GM19238 (cell line): ENCODE measurements around the gene GDAP2.
"Not testable (repeated sequence)": the region's sequence is repeated elsewhere in the genome, so short reads cannot be mapped to it uniquely, and the experiment has no call there.

Experiments
- DNase-seq: peaks from one replicate; pipeline ENCODE4 v3.0.0; 2011; ENCODE audit warnings: low spot score; ENCODE audit not compliant: insufficient read length

The GDAP2 gene

DNA sequence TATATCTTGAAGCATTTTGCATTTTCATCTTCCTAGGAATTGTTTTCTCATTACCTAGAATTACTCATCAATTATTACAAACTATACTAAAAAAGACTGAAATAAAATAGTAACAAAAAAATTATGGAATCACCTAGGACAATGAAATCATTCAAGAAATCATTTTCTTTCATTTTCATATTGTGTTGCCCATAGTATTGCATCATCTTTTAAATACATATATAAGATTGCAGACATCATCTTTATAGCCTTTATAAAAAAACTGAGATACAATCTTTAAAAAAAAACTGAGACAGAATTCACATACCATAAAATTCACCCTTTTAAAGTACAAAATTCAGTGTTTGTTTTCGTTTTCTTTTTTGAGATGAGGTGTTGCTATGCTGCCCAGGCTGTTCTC is 29.6 kb downstream of the GDAP2 start:
- DNase-seq: no peak

DNA sequence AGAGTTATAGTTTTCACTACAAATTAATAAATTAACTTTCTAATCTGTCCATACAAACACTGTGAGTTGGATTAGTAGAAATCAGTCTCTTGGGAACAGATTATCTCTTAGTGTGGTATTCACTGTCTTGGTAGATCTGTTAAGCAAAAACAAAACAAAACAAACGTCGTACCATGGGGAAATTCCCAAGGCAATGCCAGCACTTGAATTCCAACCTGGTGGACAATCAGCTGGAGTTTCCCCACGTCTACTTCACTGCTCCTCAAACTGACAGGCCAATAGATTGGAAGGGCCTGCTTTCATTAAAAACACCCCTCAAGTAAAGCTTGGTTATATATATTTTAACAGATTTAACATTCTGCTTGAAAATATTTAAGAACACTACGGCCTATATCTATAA is 31.9 kb downstream of the GDAP2 start:
- DNase-seq: no peak

DNA sequence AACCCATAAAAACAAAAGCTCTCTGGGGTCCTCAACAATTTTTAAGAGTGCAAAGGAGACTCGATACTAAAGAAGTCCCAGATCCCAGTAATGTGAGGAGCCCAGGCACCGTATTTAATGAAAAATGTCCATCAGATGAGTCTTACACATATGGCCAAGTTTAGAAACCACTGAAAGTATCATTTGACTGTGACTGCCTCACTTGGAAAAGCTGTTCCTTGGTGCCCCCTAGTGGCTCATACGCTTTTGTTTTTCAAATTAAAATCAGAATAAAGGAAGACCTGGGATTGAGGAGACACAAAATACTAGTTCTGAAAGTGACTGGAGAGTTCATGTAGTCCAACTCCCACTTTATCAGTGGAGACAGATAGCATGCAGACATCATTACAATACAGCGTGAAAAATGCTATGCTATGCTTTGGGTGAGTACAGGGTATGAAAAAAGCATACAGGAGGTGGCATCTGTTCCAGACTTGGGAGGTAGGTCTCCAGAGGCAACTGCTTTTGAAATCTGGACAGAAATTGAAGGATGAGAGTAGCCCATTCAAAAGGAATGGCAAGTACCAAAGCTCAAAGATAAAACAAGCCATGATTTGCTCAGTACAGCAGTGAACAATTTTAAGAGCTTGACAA is 33.8 kb downstream of the GDAP2 start:
- peak; percentile 32 for DNase-seq

DNA sequence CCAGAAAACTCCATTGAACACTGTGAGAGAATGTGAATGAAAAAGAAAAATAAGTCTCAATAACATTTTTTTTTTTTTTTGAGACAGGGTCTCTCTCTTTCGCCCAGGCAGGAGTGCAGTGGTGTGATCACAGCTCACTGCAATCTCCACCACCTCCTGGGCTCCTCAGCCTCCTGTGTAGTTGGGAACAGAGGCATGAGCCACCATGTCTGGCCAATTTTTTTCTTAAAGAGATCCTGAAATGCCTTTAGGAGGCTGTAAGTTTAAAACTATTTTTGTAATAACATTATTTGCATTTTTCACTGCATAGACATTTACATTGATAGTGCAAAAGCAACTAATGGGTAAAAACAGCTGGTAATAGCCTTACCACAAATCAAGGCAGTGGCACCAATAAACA is 35.3 kb downstream of the GDAP2 start:
- DNase-seq: no peak

DNA sequence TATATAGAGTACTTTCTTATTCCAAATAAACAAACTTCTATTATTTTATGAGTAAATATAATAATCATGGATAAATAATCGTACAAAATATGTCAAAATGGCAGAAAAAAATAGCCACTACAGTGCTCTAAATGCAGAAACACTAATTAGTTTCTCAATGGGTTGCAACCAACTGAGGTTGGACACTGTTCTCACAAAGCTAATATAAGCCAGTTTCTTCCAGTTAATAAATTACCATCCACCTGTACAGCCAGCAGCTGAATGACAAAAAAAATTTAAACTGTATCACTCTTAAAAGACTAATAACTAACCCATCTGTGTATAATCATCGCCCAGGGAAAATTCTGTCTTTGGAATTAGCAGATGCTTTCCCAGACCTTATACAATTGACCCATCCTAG is 36.9 kb downstream of the GDAP2 start:
- no peak for DNase-seq

DNA sequence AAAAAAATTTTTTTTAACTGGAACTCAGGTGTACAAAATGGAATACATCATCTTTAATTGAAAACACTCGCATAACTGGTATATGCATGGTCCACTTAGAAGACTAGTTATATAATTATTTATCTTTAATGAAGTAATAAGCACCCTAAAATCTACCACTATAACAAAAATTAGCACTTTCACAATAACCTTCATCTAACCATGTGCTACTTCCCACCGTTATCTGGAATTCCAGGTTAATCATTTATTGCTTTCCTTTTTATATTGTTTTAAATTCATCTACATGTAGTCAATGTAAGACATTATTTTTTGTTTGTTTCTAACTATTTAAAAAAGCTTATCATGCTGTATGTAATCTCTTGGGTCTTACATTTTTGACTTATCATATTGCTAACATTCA is 39.0 kb downstream of the GDAP2 start:
- no peak for DNase-seq

DNA sequence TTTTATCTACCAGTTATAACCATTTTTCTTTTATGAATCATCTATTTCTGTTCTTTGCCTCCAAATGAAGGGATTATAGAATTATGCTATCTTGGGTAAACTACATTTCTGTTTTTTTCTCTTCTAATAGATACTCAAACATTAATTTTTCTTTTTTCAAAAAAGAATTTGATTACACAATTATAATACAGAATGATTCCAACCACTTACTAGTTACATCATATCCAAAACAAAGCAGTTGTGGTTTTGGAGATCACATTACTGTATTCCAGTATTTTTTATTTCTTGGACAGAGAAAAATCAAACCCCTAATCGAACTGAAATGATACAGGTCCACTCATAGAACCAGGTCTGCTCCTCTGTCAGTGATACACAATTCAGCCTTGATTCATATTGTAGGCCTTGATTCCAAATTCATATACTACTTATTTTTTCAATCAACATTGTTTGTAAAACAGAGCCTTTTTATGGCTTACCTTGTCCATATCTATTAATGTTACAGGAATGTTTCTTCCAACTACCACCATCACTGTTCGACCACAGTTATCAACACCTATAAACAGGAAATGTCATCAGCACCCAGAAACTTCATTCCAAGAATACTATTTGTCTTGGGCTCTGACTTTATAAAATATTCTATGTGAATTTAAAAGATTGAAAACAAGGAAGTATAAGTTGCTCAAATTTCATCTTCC is 43.2 kb downstream of the GDAP2 start:
- DNase-seq: no peak

DNA sequence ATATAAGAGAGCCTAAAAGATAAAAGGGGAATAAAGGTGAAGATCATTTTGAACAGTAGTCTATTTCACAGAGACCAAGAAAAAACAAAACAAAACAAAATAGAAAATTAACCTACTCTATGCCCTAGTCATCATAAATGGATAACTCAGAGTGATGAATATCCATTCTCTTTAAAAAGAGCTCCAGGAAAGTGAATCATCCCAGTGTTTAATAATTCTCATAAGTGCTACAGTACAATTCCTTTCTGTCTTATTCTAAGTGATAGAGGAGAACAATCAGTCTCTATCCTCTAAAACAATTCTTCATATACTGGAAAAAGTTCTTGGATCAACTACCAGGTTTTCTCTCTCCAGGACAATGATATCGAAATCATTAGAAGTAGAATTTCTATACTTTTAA is 45.8 kb downstream of the GDAP2 start:
- no peak for DNase-seq

DNA sequence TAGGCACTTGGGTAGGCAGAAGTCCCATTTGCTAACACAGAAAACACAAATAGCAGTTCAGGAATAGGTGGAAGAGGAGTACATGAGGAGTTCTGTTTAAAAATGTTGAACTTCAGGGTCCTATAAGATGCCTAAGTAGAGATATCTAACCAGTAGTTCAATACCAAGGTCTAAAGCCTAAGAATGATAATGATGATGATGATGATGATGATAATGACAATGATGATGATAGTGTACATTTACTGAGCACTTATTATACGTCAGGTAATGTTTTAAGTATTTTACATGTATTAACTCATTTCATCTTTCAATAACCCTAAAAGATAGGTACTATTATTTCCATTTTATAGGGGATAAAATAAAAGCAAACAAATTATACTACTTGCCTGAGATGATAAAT is 50.1 kb downstream of the GDAP2 start:
- DNase-seq: no peak

DNA sequence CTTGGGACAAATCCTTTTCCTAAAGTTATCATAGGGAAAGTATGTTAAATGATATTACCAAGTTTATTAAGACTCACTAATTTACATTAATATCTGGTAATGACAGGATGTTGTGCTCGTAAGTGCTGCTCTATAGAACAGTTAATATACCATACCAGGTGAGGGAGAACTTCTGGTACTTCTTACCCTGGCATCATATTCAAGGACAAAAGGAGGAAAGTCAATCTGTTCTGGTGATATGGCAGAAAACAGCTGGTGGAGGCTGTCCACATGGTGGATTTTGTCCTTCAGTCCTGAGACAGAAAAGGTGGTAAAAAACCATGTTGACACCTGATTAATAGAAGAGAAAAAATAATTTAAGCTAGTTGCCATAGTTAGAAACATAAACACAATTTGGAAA is 51.6 kb downstream of the GDAP2 start:
- DNase-seq: no peak

DNA sequence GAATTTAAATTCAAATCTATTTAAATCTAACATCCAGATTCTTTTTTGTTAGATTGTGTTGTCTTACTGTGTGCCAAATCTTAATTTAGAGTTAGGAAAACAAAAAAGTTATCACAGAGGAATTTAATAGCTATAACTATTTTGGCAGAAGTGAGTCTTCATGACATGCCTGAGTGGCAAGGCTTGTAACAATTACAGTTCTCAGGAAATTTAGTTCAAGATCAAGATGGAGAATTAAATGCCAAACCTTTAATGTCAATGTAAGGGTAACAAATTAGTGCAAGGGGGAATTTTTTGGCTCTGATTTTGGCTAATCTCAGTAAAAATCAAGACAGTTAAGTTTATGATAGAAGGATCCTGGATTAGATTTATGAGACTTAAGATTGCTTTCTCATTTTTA is 58.4 kb downstream of the GDAP2 start:
- no peak for DNase-seq

DNA sequence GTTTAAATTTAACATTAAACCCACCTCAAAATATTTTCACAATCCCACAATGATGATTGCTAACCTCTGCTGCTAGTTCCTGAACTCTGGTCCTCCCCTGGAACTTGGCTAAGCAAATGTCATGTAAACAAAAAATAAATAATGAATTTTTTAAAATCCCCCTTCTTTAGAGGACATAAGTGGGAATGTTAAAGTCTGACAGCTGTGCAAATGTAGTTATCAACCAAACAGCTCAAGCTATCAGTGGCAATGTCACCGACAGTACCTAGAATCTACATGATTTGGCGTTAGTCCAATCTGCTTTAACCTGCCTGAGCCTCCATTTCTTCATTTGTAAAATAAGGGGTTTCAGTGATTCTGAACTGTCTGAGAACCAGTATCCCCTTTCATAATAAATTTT is 67.7 kb downstream of the GDAP2 start:
- no peak for DNase-seq

DNA sequence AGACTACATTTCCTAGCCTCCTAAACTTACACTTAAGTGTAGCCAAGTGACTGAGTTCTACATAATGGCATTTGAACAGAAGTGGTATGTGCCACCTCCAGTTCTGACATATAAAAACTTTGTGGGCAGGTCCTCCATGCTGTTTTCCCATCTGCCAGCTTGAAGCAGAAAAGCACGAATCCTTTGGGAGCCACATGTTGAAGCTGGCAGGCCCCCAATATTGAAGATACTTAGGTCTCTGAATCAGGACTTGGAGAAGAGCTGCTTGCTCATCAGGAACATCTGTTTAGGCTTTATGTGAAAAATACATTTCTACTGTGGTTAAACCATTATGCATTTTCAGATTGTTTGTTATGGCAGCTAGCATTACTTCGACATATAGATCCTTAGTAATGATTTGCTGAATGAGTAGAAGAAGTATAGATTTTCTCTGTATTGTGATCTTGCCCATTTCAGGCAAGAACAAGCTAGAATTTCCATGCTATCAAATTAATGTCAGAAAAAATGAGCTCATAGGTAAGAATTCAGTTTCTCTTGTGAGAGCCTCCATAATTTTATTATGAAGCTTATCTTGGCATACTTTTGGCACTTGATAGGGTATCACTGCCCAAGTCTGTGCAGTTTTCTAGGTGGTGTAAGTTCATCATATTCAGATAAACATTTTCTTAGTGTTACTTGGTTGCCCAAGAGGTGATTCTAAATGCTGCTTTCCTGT is 68.4 kb downstream of the GDAP2 start:
- no peak for DNase-seq

DNA sequence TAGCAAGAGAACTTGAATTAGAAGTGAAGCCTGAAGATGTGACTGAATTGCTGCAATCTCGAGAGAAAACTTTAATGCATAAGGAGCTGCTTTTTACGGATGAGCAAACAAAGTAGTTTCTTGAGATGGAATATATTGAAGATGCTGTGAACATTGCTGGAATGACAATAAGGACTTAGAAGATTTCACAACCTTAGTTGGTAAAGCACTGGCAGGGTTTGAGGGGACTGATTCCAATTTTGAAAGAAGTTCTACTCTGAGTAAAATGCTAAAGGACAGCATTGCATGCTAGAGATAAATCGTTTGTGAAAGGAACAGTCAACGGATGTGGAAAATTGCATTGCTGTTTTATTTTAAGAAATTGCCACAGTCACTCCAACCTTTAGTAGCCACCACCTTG is 69.5 kb downstream of the GDAP2 start:
- no peak for DNase-seq

DNA sequence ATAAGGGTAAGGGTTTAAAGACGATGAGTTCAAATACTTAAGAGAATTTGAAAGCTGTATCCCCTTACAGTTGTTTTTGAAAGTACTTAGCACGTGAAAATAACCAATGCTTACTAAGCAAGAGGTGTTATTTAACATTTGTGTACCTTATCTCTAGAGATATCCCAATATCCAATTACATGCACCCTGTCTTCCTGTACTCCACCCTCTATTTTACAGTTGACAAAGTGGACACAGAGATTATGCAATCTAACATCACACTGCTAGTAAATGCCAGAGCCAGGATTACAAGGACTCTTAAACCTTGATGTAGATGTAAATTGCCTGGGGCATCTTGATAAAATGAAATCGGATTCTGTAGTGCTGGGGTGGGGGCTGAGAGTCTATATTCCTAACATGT is 72.0 kb downstream of the GDAP2 start:
- no peak for DNase-seq

DNA sequence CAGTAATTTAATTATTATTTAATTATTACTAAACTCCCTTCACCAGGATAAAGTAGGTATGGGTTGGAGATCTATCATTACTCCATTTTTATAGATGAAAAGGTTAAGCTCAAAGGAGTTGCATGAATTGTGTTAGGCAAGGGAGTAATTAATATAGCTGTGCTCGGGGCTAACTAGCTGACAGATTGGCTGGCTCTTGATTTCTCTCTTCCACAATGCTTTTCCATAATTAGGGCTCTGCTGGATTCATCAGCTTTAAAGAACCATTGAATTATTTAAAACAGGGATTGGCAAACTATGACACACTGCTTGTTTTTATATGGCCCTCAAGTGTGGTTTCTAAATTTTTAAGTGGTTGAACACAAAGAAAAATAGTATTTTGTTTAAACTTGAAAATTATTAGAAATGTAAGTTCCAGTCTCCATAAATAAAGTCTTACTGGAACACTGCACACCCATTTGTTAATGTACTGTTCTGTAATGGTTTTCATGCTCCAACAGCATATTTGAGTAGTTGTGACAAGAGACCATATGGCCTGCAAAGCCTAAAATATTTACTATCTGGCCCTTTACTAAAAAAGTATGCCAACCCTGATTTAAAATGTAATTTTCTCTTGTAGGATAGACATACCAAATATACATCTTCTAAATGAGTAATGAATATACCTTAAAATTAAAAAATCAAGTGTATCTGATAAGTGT is 76.4 kb downstream of the GDAP2 start:
- DNase-seq: no peak

DNA sequence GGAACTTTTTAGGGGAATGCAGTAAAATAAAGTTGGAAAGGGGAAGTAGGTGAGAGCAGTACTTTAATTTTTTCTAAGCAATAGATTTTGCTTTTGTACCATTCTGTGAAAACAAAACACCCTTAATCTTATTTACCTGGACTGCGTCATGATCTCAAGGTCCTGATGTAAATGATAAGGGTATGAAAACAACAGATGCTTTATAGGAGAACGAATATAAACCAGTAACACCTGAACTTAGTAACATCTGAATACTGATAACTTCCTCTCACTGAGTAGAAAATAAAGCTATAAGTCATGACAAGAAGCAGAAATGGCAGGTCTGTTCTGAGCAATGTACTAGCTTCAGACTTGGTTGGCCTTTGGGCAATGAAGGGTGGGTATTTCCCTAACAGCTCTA is 77.7 kb downstream of the GDAP2 start:
- DNase-seq: no peak

DNA sequence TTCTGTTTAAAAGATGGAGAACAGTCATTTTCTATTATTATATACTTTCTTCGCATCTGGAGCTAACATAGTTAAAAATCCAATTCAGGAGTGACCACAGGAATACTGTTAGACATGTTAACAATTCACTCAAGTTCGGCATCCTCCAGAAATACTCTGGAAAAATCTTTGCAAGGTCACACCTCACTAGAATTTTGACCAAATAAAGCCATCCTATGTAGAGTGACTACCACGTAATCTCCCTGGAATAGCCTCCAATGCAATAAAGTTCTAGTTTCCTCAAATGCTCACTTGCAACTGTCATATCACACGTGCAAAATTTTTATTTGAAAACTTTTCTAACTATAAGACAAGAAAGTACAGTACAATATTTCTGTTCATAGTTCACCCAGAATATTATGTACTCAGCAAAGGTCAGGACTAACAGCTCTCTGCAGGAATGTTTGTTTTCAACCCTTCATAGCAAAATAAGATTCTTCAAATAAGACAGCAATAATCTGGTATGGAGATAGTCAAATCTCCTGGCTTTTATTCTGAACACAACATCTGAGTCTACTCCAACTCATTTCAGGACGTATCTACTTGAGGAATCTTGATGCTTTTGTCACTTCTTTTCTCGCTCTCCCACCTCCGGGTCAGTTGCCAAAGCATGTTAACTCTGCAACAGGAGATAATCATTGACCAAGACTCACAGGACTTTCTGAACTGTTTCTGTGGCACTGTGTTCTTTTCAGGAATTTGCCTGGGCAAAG is 82.6 kb downstream of the GDAP2 start:
- no peak for DNase-seq

DNA sequence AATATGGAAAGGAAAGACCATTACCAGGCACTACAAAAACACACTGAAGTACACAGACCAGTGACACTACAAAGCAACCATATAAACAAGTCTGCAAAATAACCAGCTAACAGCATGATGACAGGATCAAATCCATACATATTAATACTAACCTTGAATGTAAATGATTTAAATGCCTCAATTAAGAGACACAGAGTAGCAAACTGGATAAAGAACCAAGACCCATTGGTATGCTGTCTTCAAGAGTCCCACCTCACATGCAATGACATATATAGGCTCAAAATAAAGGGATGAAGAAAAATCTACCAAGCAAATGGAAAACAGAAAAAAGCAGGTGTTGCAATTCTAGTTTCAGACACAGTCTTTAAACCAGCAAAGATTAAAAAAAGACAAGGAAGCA is 84.9 kb downstream of the GDAP2 start:
- not testable (repeated sequence) for DNase-seq

DNA sequence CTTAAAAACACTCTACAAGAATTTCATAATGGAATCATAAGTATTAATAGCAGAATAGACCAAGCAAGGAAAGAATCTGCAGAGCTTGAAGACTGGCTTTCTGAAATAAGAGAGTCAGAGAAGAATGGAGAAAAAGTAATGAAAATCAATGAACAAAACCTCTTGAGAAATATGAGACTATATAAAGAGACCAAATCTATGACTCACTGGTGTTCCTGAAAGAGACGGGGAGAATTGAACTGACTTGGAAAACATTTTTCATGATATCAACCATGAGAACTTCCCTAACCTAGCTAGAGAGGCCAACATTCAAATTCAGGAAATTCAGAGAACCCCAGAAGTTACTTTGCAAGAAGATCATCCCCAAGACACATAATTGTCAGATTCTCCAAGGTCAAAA is 85.6 kb downstream of the GDAP2 start:
- DNase-seq: no peak

DNA sequence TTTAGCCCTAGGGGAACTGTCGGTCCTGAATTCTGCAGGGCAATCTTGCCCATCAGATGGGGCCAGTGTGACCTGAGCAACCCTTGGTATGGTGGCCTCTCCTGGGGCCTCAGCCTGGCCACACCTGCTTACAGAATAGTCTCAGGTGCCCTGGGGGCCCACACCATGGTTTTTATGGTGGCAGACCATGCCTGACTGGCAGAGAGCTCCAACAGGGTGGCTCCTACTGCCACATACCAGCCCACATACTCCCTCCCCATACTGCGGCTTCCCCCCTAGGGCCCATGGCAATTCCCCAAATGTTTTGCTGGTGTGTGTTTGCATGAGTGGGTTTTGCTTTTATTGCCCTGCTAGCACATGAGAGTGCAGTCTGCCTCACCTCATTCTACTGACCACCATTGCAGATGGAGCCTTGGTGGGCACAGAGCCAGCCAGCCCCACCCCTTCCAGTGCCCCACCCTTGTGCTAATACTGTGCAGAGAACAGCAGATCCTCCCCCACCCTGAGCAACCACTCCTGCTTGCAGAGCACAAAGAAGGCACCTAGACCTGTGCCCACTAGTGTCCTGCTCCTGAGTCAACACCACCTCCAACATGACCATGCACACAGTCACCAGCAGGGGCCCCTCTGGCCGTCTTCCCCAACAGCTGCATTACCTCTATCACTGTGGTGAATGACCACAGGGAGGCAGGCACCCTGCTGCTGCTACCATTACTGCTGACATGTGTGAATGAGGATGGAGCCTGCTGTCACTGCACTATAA is 86.8 kb downstream of the GDAP2 start:
- DNase-seq: no peak
